Mammary epithelial cell (primary cell): ENCODE measurements around the gene CNTN1.

Experiments used
- CTCF ChIP-seq, 2 donors: IDR thresholded peaks in 1 of 2; conservative IDR thresholded peaks in 1 of 2; 2 replicates each; pipeline ENCODE4 v1.5.1; 2011 to 2012; ENCODE audit warnings: inconsistent platforms in 2 of 2, low read length in 2 of 2, mild to moderate bottlenecking in 2 of 2, control low read depth in 1 of 2, low read depth in 1 of 2; ENCODE audit not compliant: insufficient read depth in 1 of 2; ENCODE audit errors: extremely low read depth in 1 of 2
- EZH2 ChIP-seq: IDR thresholded peaks from 2 replicates; pipeline ENCODE4 v1.6.1; 2012; ENCODE audit warnings: low read length, inconsistent platforms, borderline replicate concordance

DNA sequence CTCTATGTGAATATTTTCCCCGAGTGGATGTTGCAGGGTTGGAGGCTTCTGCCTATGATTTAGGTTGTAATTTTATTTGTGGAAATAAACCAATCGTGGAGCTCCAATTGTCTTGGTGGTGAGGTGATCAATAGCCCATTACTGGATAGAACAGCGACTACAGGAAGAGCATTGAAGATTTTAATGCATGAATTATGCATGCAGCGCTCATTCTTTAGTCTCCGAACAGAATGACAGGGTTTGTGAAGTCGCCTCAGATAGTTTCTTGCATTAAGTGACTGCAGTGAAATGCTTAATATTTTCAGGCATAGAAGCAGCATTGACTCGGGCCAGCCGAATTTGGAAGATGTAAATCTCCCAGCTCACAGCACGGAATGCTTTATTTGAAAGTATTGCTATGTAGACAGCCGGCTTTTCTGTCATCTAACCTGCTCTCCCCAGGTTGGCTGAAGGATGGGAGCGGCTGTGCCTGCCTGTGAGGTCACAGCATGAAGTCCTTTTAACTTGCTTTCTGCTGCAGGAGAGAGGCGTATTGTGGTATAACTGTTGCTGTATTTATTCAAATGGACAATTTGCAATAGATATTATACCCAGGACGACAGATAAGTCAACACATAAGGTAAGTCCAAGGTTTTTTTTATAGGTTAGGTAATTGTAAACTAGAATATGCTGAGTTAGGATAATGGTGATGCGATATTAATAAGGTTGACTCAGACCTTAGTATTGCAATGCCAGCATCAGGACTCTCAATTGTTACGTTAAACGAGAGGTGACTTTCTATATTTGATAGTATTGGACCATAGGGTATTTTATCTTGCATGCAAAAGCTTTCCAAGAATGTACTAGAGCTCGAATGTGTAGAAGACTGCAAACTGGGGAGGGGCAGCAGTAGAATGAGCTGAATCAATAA is 135.7 kb downstream of the CNTN1 start:
- TF ChIP-seq CTCF (conservative IDR thresholded peaks at IDR 0.05 in 1 of 2, IDR thresholded peaks at IDR 0.05 in 1 of 2; ENCODE audit: extremely low read depth in 1 of 2, insufficient read depth in 1 of 2, low read depth in 1 of 2, low read length in 2 of 2) (no peak), EZH2 (no peak)
